ENCODE results near the gene ARID1B. TPM values are rescaled to one million over a fixed set of nuclear protein-coding genes. Genes with fewer than 3 reads are reported as not detected.

Gene ARID1B
- total and polyA plus RNA-seq, 12 donors = 13.3 to 85.6 (median 50.9) TPM

- no peaks in the 10 kb centered on the region for H3K27me3 ChIP-seq
- whole genome bisulfite sequencing, 4 donors = 96 to 100% (median 99%) methylated on average over 4 of the region's 4 CpGs
- no peak overlapping the region for H3K4me3 ChIP-seq
- H3K9me3 ChIP-seq (replicated peaks in 1 of 3) = no peaks in the 10 kb centered on the region
- H3K36me3 ChIP-seq (replicated peaks in 1 of 2) = no peaks in the 10 kb centered on the region
- H3K27ac ChIP-seq = no peak overlapping the region
- peaks cover 0 to 16% of the 10 kb centered on the region in 2 donors for H3K4me1 ChIP-seq (replicated peaks in 1 of 2)
- DNase-seq = no peak
- intact Hi-C loops (cut with DNase I) = no loop called here
- no peak for TF ChIP-seq POLR2A (IDR thresholded peaks at IDR 0.05)
These were observed 132.8 kb downstream of the ARID1B start for GRCh38 chr6:156910011-156910334.

- no peaks in the 10 kb centered on the region for H3K27me3 ChIP-seq
- H3K4me1 ChIP-seq (replicated peaks in 1 of 2) = peaks cover 0 to 16% of the 10 kb centered on the region in 2 donors
- H3K4me3 ChIP-seq = no peak overlapping the region
- no peak for TF ChIP-seq POLR2A (IDR thresholded peaks at IDR 0.05)
- TF ChIP-seq CTCF (IDR thresholded peaks at IDR 0.05) = no peak
- no peaks in the 10 kb centered on the region for H3K36me3 ChIP-seq (replicated peaks in 1 of 2)
- 33 to 54% (median 42%) methylated on average over 1 of the region's 1 CpG for WGBS, 4 donors
- intact Hi-C loops (cut with DNase I) = no loop called here
- no peak for DNase-seq
- no peaks in the 10 kb centered on the region for H3K9me3 ChIP-seq (replicated peaks in 1 of 3)
- H3K27ac ChIP-seq = no peak overlapping the region
These were observed 133.8 kb downstream of the ARID1B start for GRCh38 chr6:156910938-156911337.

GRCh38 chr6:156911581-156911980 lies 134.4 kb downstream of the ARID1B start:
- no peaks in the 10 kb centered on the region for H3K36me3 ChIP-seq (replicated peaks in 1 of 2)
- DNase-seq = no peak
- H3K4me3 ChIP-seq = no peak overlapping the region
- peaks cover 2 to 19% of the 10 kb centered on the region in 2 donors for H3K4me1 ChIP-seq (replicated peaks in 1 of 2)
- H3K27me3 ChIP-seq = no peaks in the 10 kb centered on the region
- intact Hi-C loops (cut with DNase I) = no loop called here
- H3K27ac ChIP-seq = no peak overlapping the region
- TF ChIP-seq CTCF (IDR thresholded peaks at IDR 0.05) (no peak), POLR2A (IDR thresholded peaks at IDR 0.05) (no peak)
- 76 to 88% (median 84%) methylated on average over 2 of the region's 2 CpGs for WGBS, 4 donors
- no peaks in the 10 kb centered on the region for H3K9me3 ChIP-seq (replicated peaks in 1 of 3)

- Histone ChIP-seq H3K27me3 (no peaks in the 10 kb centered on the region), H3K27ac (no peak overlapping the region), H3K4me1 (replicated peaks in 1 of 2) (peaks cover 6 to 28% of the 10 kb centered on the region in 2 donors), H3K4me3 (no peak overlapping the region), H3K36me3 (replicated peaks in 1 of 2) (no peaks in the 10 kb centered on the region), H3K9me3 (replicated peaks in 1 of 3) (no peaks in the 10 kb centered on the region)
- no peak for TF ChIP-seq CTCF (IDR thresholded peaks at IDR 0.05)
- no peak for TF ChIP-seq POLR2A (IDR thresholded peaks at IDR 0.05)
- no peak for DNase-seq
- intact Hi-C loops (cut with DNase I) = no loop called here
These were observed 135.3 kb downstream of the ARID1B start for GRCh38 chr6:156912431-156912830.

GRCh38 chr6:156914181-156914580 lies 137.0 kb downstream of the ARID1B start:
- intact Hi-C loops (cut with DNase I) = no loop called here
- Histone ChIP-seq H3K36me3 (replicated peaks in 1 of 2) (no peaks in the 10 kb centered on the region), H3K27me3 (no peaks in the 10 kb centered on the region), H3K4me3 (no peak overlapping the region), H3K4me1 (replicated peaks in 1 of 2) (peaks cover 10 to 42% of the 10 kb centered on the region in 2 donors), H3K9me3 (replicated peaks in 1 of 3) (no peaks in the 10 kb centered on the region), H3K27ac (no peak overlapping the region)
- TF ChIP-seq POLR2A (IDR thresholded peaks at IDR 0.05) (no peak), CTCF (IDR thresholded peaks at IDR 0.05) (no peak)
- WGBS, 4 donors = 96 to 98% (median 97%) methylated on average over 7 of the region's 7 CpGs
- no peak for DNase-seq

Data from adrenal gland (tissue), 12 donors.